Lower leg skin (tissue), 3 donors: ENCODE results near the gene CAPN10.

Experiments used
- CTCF ChIP-seq, 3 donors: fragments of 450-650 bp; IDR thresholded peaks; one replicate each; pipeline ENCODE4 v1.5.1; 2016; ENCODE audit warnings: antibody characterized with exemption in 3 of 3, mild to moderate bottlenecking in 3 of 3, moderate library complexity in 2 of 3
- POLR2A ChIP-seq, 2 donors: fragments of 450-650 bp; IDR thresholded peaks; one replicate each; pipeline ENCODE4 v1.6.1; 2016 to 2017; ENCODE audit warnings: antibody characterized with exemption in 2 of 2, mild to moderate bottlenecking in 1 of 2, moderate library complexity in 1 of 2

GRCh38 chr2:240568678-240569522, 17.6 kb upstream of the CAPN10 start:
- TF ChIP-seq CTCF (IDR thresholded peaks at IDR 0.05) (no peak), POLR2A (IDR thresholded peaks at IDR 0.05) (no peak)
